PFSK-1 (cell line): Measurements from ENCODE around the gene TLE4.

Experiments
- FOXP2 ChIP-seq: optimal IDR thresholded peaks from 2 replicates; pipeline ENCODE3; 2011; ENCODE audit warnings: borderline replicate concordance, control low read depth, inconsistent platforms; ENCODE audit not compliant: insufficient read depth; ENCODE audit errors: extremely low read length, extremely low read depth
- POLR2AphosphoS5 ChIP-seq: IDR thresholded peaks from 2 replicates; pipeline ENCODE4 v1.6.1; 2012; ENCODE audit warnings: low read depth, mild to moderate bottlenecking, control low read depth, low read length, moderate library complexity

DNA sequence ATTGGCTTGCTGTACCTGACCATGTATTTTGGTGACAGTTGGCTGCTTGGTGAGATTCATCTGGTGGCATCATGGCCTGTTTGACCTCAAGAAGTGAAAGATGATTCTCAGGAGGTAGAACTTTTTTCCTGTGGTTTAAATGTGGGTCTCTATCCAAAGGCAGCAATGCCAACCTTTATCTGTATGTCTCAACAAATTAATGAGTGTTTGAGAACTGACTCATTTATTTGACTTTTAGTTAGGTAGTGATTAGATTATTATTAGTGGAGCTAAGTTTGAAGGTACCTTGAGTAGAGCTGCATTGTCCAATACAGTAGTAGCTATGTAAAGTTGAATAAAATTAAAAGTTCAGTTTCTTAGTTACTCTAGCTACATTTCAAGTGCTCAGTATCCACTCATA, 48.2 kb downstream of the TLE4 start:
- TF ChIP-seq POLR2AphosphoS5: no peak
- no peak for TF ChIP-seq FOXP2
